Measurements from ENCODE around the gene GPC4.
"Not testable (repeated sequence)": the region's sequence is repeated elsewhere in the genome, so short reads cannot be mapped to it uniquely, and the experiment has no call there.

Gene GPC4

GRCh38 chrX:133305348-133305747 is 109.9 kb downstream of the GPC4 start:
- DNase-seq (ENCODE audit: low spot score): no peak

- no peak for DNase-seq (ENCODE audit: low spot score)
Observed at GRCh38 chrX:133302775-133303445, 112.4 kb downstream of the GPC4 start.

GRCh38 chrX:133300591-133300990 is 114.7 kb downstream of the GPC4 start:
- no peak for DNase-seq (ENCODE audit: low spot score)

DNA sequence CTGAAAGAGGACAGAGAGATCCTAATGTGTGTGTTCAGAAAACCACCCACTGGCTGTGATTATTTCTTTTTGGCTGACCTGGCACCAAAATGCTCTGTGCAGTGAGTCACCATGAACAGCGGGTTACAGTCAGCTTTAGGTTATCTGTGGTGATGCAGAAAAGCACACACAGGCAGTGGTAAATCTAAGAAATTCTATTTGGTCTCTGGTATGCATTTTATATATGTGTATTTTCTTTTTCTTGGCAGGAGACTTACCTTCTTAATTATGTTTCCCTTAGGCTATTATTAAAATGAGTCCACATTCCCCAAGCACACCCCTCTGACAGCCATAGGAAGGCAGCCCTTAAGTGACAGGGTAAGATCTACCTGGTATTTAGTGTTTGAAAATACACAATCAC is 118.0 kb downstream of the GPC4 start:
- peak; percentile 59 for DNase-seq (ENCODE audit: low spot score)

DNA sequence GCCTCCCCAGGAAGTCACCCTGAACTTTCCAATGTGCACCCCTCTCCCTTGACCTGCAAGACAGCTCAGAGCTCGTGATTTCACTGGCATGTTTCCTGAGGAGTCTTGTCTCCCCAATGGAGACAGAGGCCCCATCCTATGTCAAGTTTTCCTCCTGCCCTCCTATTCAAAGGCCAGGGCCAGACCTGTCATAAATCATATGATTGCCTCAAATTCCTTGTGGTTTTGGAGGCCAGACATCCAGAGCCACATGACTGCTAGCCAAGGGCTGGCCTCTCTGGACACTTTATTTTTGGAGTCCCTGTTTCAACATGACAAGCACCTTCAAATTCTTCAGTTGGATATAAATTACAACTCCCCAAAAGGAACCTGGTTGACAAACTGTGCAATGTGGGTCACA is 121.2 kb downstream of the GPC4 start:
- peak; percentile 41 for DNase-seq (ENCODE audit: low spot score)

GRCh38 chrX:133290076-133290475 is 125.2 kb downstream of the GPC4 start:
- peak; percentile 24 for DNase-seq (ENCODE audit: low spot score)

DNA sequence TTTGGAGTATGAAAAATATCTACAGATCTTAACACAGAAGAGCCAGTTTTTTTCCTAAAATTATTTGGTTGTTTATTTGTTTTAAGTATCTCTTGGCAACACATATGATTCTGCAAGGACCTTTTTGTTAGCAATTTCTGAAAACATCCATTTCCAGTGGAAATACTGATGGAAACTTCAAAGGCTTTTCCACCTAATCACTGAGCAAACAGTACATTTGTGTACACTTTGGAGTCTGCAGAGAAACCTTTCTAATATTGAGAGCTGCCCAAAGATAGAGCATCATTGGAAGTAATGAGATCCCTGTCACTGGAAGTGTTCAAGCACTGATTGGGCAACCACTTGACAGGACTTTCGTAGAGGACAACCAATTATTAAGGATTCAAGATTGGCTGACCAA is 127.4 kb downstream of the GPC4 start:
- DNase-seq (ENCODE audit: low spot score): no peak

DNA sequence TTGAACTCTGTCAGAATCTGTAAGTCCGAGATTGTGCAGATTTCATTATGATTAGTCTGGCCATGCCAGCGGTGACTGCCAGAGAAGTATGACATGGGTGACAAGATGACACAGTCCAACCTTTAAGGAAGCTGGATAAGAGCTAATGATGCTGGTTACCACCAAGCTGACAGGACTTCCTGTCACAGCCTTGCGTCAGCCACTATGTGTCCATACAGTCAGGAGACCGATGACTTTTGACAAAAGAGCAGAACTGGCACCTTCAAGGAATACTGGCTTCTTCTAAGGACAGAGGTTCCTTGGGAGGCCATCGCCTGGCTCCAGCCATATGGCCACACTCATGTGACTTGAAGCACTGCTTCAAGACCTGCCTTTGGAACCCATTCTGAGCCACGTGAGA is 129.9 kb downstream of the GPC4 start:
- DNase-seq (ENCODE audit: low spot score): no peak

DNA sequence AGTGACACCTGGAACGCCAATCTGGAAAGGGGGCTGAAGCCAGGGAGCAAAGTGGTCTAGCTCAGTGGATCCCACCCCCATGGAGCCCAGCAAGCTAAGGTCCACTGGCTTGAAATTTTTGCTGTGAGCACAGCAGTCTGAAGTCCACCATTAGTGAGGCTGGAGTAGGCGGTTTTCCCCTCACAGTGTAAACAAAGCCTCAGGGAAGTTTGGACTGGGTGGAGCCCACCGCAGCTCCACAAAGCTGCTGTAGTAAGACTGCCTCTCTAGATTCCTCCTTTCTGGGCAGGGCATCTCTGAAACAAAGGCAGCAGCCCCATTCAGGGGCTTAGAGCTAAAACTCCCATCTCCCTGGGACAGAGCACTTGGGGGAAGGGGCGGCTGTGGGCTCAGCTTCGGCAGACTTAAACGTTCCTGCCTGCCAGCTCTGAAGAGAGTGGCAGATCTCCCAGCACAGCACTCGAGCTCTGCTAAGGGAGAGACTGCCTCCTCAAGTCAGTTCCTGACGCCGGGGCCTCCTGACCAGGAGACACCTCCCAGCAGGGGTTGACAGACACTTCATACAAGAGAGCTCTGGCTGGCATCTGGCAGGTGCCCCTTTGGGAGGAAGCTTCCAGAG is 136.1 kb downstream of the GPC4 start:
- DNase-seq (ENCODE audit: low spot score): not testable (repeated sequence)

- DNase-seq (ENCODE audit: low spot score): no peak
Observed at GRCh38 chrX:133273180-133273579, 142.1 kb downstream of the GPC4 start.

GRCh38 chrX:133269168-133269567 is 146.1 kb downstream of the GPC4 start:
- DNase-seq (ENCODE audit: low spot score): no peak

DNA sequence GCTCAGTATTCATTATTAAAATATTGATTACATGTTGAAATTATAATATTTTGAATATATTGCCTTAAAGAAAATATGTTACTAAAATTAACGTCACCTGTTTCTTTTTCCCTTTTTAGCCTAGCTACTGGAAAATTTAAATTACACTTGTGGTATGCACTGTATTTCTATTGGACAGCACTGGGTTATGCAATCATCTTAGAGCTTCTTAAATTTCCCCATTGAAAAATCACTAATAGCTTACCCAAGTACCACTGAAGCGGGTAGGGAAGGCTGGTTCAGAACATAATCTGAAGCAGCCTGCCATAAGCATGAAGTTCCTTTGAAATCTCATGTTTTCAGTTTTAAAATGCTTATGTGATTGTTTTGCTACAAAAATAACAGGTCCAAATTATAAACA is 147.7 kb downstream of the GPC4 start:
- no peak for DNase-seq (ENCODE audit: low spot score)

DNA sequence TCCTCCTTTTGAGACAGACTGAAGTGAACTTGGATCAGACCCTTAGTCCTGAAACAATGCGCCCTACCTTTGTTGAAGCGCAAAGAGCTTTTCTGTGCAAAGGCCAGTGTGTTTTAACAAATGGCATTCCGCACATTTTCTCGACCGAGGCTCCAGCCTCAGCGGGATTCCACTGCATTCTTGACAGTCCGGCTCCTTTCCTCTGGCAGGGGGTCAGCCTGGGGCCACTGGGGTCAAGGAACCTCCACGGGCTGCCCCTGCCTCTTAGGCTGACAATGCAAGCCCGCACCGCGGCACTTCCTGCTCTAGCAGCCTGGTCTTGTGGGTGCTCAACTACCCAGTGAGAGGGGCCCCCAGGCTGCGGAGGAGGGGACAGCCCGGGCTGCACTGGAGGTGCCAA is 150.0 kb downstream of the GPC4 start:
- no peak for DNase-seq (ENCODE audit: low spot score)

GRCh38 chrX:133258481-133258880 is 156.8 kb downstream of the GPC4 start:
- no peak for DNase-seq (ENCODE audit: low spot score)

DNA sequence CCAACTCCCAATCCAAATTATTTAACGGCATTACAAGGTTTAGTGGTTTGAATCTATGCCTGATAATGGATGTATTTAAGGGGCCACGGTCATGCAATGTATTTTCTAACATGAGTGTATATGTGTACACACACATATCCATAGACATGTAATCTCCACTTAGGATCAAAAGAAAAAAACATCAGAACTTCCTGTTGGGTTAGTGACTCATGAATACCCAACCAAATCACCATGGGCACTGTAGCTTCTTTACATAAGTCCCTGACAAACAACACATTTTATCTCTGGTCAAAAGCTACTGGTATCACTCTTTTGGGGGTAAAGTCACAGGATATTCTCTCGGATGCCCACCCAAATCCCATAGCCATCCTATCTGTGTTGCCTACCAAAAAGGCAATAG is 160.6 kb downstream of the GPC4 start:
- peak; percentile 44 for DNase-seq (ENCODE audit: low spot score)

DNA sequence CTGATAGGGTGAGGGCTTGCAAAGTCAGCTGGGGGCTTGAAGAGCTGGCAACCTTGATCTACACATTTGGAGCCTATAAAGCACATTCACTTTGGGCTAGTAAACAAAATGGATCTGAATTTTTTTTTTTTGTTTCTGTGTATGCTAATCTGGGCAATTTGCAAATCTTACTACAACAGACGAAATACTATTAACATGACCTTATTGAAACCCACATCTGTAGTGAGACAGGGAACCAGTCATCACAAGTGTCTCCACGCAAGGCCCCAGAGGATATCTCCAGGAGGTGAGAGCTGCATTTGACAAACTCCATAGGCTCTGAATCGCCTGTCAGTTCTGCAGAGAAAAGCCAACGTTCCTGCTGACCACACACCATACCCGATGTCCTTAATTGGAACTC is 164.1 kb downstream of the GPC4 start:
- no peak for DNase-seq (ENCODE audit: low spot score)

DNA sequence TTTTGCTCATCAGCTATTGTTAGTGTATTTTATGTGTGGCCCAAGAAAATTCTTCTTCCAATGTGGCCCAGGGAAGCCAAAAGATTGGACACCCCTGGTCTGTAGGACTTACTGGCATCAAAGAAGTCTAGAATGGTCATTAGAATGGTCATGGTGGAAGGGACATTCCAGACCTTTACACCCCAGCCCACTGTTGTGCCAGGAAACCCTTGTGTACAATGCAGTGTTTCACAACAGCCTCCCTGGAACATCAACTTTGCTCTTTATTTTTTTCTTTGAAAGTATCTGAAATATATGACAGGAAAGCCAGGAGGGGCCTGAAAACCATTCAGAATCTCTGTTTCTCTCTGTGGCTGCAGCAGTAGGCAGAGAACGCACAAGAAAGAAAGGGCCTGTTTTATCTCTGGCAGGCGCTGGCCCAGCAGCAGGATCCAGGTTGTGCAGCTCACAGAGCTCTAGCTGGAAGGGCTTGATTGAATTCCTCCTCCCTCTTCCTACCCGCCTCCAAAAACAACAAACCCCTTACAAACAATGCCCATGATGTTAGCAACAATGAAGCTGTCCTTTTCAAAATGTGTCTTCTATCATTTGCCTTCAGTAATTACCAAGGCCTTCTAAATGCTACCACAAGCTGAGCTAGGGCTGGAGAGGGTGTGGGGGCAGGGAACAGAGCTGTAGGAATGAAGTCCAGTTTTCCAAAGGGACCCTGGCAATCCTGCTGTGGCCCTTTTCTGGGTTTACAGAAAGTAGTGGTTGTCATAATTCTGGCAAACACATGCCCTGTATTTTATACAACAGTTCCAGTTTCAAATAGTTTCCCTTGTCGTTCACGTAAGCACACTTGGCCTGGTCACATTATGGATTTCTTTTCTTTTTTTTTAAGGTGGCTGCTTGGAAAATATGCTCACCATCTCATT is 164.8 kb downstream of the GPC4 start:
- DNase-seq (ENCODE audit: low spot score): no peak

All from AG08395 (cell line).